SK-N-SH (cell line): ENCODE measurements around the gene ENOX1. TPM values are rescaled to one million over a fixed set of nuclear protein-coding genes. Genes with fewer than 3 reads are reported as not detected.

Experiments
- CTCF ChIA-PET: fragments of 300-600, 350-600 bp; formaldehyde crosslinking; extraction: SDS; loops from one replicate; lab custom pipeline; 2021; lab: Yijun Ruan, JAX
- POLR2A ChIA-PET: fragments of 350-600 bp; sonication (Branson Sonifier 250); formaldehyde crosslinking; extraction: SDS; loops from one replicate; lab custom pipeline; 2020; ENCODE audit warnings: antibody characterized with exemption, inconsistent platforms; lab: Yijun Ruan, JAX
- DNase-seq: peaks from one replicate; pipeline ENCODE4 v3.0.0; 2012
- H2AFZ ChIP-seq: fragments of 200-600 bp; sonication (generic); 2 replicates; pipeline ENCODE4 v1.8.1; 2016; ENCODE audit warnings: antibody characterized with exemption, mild to moderate bottlenecking, low read depth
- H3F3A ChIP-seq: fragments of 200-600 bp; sonication (generic); replicated peaks from 2 replicates; pipeline ENCODE3; 2016; ENCODE audit warnings: antibody characterized with exemption, mild to moderate bottlenecking; ENCODE audit not compliant: insufficient read depth
- H3K27ac ChIP-seq, 2 experiments: fragments of 200-500 bp in 1 of 2; fragments of 200-600 bp in 1 of 2; sonication (Bioruptor generic) in 1 of 2; sonication (generic), shearing (Covaris generic) in 1 of 2; 2 replicates each; pipeline versions ENCODE4 v1.5.1 to v1.6.1; 2014 to 2016; ENCODE audit warnings: low read depth in 2 of 2, inconsistent platforms in 1 of 2, low read length in 1 of 2, mild to moderate bottlenecking in 1 of 2, mixed read lengths in 1 of 2
- H3K27me3 ChIP-seq: fragments of 200-600 bp; sonication (generic), shearing (Covaris generic); 2 replicates; pipeline ENCODE4 v1.6.1; 2016; ENCODE audit warnings: mixed run types; ENCODE audit not compliant: insufficient read depth
- H3K36me3 ChIP-seq, 2 experiments: fragments of 200-500 bp in 1 of 2; fragments of 200-600 bp in 1 of 2; sonication (Bioruptor generic) in 1 of 2; sonication (generic) in 1 of 2; replicated peaks in 1 of 2; 2 replicates each; pipeline versions ENCODE3 to v1.5.1; 2014 to 2016; ENCODE audit warnings: low read length in 1 of 2, mild to moderate bottlenecking in 1 of 2; ENCODE audit not compliant: insufficient read depth in 2 of 2, control insufficient read depth in 1 of 2
- H3K4me1 ChIP-seq, 2 experiments: fragments of 200-500 bp in 1 of 2; fragments of 200-600 bp in 1 of 2; sonication (Bioruptor generic) in 1 of 2; sonication (generic), shearing (Covaris generic) in 1 of 2; 2 replicates each; pipeline versions ENCODE4 v1.5.1 to v1.6.1; 2014 to 2016; ENCODE audit warnings: low read depth in 1 of 2, low read length in 1 of 2, mixed run types in 1 of 2; ENCODE audit not compliant: insufficient read depth in 2 of 2, control insufficient read depth in 1 of 2
- H3K4me2 ChIP-seq: fragments of 200-600 bp; sonication (generic), shearing (Covaris generic); 2 replicates; pipeline ENCODE4 v1.6.1; 2017; ENCODE audit warnings: mixed run types
- H3K4me3 ChIP-seq, 2 experiments: fragments of 200-500 bp in 1 of 2; fragments of 200-600 bp in 1 of 2; sonication (Bioruptor generic) in 1 of 2; sonication (generic), shearing (Covaris generic) in 1 of 2; 2 replicates each; pipeline versions ENCODE4 v1.5.1 to v1.8.1; 2014 to 2016; ENCODE audit warnings: low read depth in 2 of 2, inconsistent platforms in 1 of 2, low read length in 1 of 2, mild to moderate bottlenecking in 1 of 2, mixed read lengths in 1 of 2, moderate library complexity in 1 of 2
- H3K79me2 ChIP-seq: fragments of 200-600 bp; sonication (generic); 2 replicates; pipeline ENCODE4 v1.8.1; 2017; ENCODE audit warnings: mild to moderate bottlenecking; ENCODE audit not compliant: insufficient read depth
- H3K9ac ChIP-seq: fragments of 200-600 bp; sonication (generic); 2 replicates; pipeline ENCODE4 v1.6.1; 2017; ENCODE audit warnings: mixed run types
- H3K9me2 ChIP-seq: fragments of 200-600 bp; sonication (generic); 2 replicates; pipeline ENCODE4 v1.6.1; 2017; ENCODE audit warnings: mixed run types
- H3K9me3 ChIP-seq: fragments of 200-600 bp; sonication (generic); 2 replicates; pipeline ENCODE4 v1.6.1; 2017; ENCODE audit warnings: mixed run types, mild to moderate bottlenecking, moderate library complexity
- H4K20me1 ChIP-seq: fragments of 200-600 bp; sonication (generic); 2 replicates; pipeline ENCODE4 v1.6.1; 2017; ENCODE audit warnings: mild to moderate bottlenecking, mixed run types; ENCODE audit not compliant: insufficient read depth
- ELF1 ChIP-seq: IDR thresholded peaks from 2 replicates; pipeline ENCODE4 v1.4.0; 2012
- EP300 ChIP-seq, 2 experiments: IDR thresholded peaks; 2 replicates each; pipeline versions ENCODE4 v1.4.0 to v1.6.1; 2012; ENCODE audit warnings: borderline replicate concordance in 1 of 2, low read depth in 1 of 2, low read length in 1 of 2
- FOSL2 ChIP-seq: IDR thresholded peaks from 2 replicates; pipeline ENCODE4 v1.4.0; 2012; ENCODE audit warnings: low read depth, mild to moderate bottlenecking, moderate library complexity, borderline replicate concordance
- FOXM1 ChIP-seq: IDR thresholded peaks from 2 replicates; pipeline ENCODE4 v1.4.0; 2012; ENCODE audit warnings: low read depth, mild to moderate bottlenecking
- GABPA ChIP-seq: IDR thresholded peaks from 2 replicates; pipeline ENCODE4 v1.4.0; 2012; ENCODE audit warnings: low read depth, mild to moderate bottlenecking
- GATA2 ChIP-seq: sonication (generic); formaldehyde crosslinking; IDR thresholded peaks from 2 replicates; pipeline ENCODE4 v1.5.0; 2020; ENCODE audit warnings: mild to moderate bottlenecking, missing genetic modification reagents
- JUND ChIP-seq: IDR thresholded peaks from 2 replicates; pipeline ENCODE4 v1.4.0; 2012
- MEF2A ChIP-seq: IDR thresholded peaks from 2 replicates; pipeline ENCODE4 v1.4.0; 2012; ENCODE audit warnings: low read depth, borderline replicate concordance
- NFIC ChIP-seq: IDR thresholded peaks from 2 replicates; pipeline ENCODE4 v1.4.0; 2012; ENCODE audit warnings: borderline replicate concordance
- POLR2AphosphoS5 ChIP-seq: IDR thresholded peaks from 2 replicates; pipeline ENCODE4 v1.6.1; 2012; ENCODE audit warnings: low read depth, low read length
- RAD21 ChIP-seq: IDR thresholded peaks from 2 replicates; pipeline ENCODE4 v1.6.1; 2012; ENCODE audit warnings: mild to moderate bottlenecking, low read length
- RFX5 ChIP-seq: IDR thresholded peaks from 2 replicates; pipeline ENCODE4 v1.6.1; 2012; ENCODE audit warnings: mild to moderate bottlenecking, improper control_type of control experiment, low read length
- RXRA ChIP-seq: IDR thresholded peaks from 2 replicates; pipeline ENCODE4 v1.4.0; 2012; ENCODE audit warnings: low read depth, mild to moderate bottlenecking, borderline replicate concordance
- SIN3A ChIP-seq: IDR thresholded peaks from 2 replicates; pipeline ENCODE4 v1.6.1; 2012; ENCODE audit warnings: low read depth, mild to moderate bottlenecking, low read length, moderate library complexity, borderline replicate concordance
- TCF12 ChIP-seq: IDR thresholded peaks from 2 replicates; pipeline ENCODE4 v1.4.0; 2012
- TEAD4 ChIP-seq: IDR thresholded peaks from 2 replicates; pipeline ENCODE4 v1.4.0; 2012; ENCODE audit warnings: mild to moderate bottlenecking, borderline replicate concordance; ENCODE audit not compliant: insufficient read depth
- WGBS: methylation state at CpG from one replicate; pipeline ENCODE4 v1.1.6; 2017; ENCODE audit warnings: low lambda C conversion rate; 5-methylcytosine and 5-hydroxymethylcytosine counted together
- polyA plus RNA-seq, 3 experiments: library from polyadenylated mRNA; depleted of rRNA; stranded (reverse); fragments of >200 nt; gene quantifications; 2 replicates each; pipeline ENCODE4 v1.2.3, GENCODE V29; 2012
- TF ChIP-seq, protein P1 (sequence below): IDR thresholded peaks from 2 replicates; pipeline ENCODE4; 2012
- TF ChIP-seq, protein P2 (sequence below): fragments of 150-350 bp; IDR thresholded peaks from 2 replicates; pipeline ENCODE4 v1.6.1; 2016; ENCODE audit warnings: mild to moderate bottlenecking, low read depth, low read length
- TF ChIP-seq, protein P3 (sequence below): IDR thresholded peaks from 2 replicates; pipeline ENCODE4 v1.4.0; 2012; ENCODE audit warnings: low read depth

ENOX1 gene
- polyA plus RNA-seq, 1 of the 3 experiments (the other 2 are of a cell fraction): 5.8 TPM

DNA sequence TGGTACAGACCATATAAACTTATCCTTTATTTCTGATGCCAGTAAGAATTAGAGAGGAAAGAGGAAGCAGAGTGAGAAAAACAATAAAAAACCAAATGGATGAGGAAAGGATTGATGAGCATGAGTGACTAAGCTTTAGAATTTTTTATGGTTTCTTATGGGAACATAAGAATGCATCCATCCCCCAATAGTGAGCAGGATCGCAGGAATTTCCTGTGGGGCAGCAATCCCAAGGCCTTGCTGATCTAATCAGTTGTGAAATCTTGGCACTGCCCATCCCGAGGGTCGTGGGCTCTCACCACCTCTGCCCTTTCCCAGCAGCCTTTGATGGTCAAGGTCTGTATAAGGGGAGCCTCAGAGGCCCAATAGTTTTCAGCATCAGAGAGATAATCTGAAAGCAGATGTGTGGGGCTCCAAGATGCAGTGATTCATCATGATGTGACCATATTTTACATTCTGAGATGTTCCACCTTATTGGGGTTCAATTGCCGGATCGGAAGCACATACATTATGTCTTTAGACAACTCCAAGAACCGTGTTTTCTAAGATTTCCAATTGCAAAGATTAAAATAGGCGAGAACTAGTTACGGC is 541.3 kb downstream of the ENOX1 start:
- TF ChIP-seq, protein P1, sequence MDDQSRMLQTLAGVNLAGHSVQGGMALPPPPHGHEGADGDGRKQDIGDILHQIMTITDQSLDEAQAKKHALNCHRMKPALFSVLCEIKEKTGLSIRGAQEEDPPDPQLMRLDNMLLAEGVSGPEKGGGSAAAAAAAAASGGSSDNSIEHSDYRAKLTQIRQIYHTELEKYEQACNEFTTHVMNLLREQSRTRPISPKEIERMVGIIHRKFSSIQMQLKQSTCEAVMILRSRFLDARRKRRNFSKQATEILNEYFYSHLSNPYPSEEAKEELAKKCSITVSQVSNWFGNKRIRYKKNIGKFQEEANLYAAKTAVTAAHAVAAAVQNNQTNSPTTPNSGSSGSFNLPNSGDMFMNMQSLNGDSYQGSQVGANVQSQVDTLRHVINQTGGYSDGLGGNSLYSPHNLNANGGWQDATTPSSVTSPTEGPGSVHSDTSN: peak; percentile 78
- peak; percentile 85 for TF ChIP-seq JUND
- TF ChIP-seq RFX5: no peak
- TF ChIP-seq, protein P2, sequence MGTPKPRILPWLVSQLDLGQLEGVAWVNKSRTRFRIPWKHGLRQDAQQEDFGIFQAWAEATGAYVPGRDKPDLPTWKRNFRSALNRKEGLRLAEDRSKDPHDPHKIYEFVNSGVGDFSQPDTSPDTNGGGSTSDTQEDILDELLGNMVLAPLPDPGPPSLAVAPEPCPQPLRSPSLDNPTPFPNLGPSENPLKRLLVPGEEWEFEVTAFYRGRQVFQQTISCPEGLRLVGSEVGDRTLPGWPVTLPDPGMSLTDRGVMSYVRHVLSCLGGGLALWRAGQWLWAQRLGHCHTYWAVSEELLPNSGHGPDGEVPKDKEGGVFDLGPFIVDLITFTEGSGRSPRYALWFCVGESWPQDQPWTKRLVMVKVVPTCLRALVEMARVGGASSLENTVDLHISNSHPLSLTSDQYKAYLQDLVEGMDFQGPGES: no peak
- no peak for TF ChIP-seq GATA2
- no peak; the same call in 1 of the 2 replicates for TF ChIP-seq POLR2AphosphoS5
- TF ChIP-seq ELF1: no peak
- no peak for TF ChIP-seq GABPA
- no peak for TF ChIP-seq RAD21
- no peak for TF ChIP-seq MEF2A
- TF ChIP-seq, protein P3, sequence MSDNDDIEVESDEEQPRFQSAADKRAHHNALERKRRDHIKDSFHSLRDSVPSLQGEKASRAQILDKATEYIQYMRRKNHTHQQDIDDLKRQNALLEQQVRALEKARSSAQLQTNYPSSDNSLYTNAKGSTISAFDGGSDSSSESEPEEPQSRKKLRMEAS: peak; percentile 17; the same call in 1 of the 2 replicates
- TF ChIP-seq NFIC: peak; percentile 93
- TF ChIP-seq FOSL2: peak; percentile 77
- peak; percentile 60; the same call in 1 of the 2 replicates for TF ChIP-seq RXRA
- peak; percentile 81 for TF ChIP-seq TCF12
- peak; percentile 85 for TF ChIP-seq TEAD4
- TF ChIP-seq SIN3A: no peak
- peak; percentile 13 to 85; a peak in 2 of 4 replicates for TF ChIP-seq EP300 (IDR thresholded peaks at IDR 0.05; ENCODE audit: borderline replicate concordance in 1 of 2, low read depth in 1 of 2, low read length in 1 of 2)
- no peak; the same call in 1 of the 2 replicates for TF ChIP-seq FOXM1
- DNase-seq: no peak
- Histone ChIP-seq H3K27ac (peak overlapping the region in 1 of 2 experiments; percentile 86; a peak in 2 of 4 replicates), H3K9me3 (no peaks in the 10 kb centered on the region), H3K36me3 (no peaks in the 10 kb centered on the region), H4K20me1 (no peaks in the 10 kb centered on the region), H3K4me2 (peak overlapping the region; percentile 57; the same call in 1 of the 2 replicates), H3F3A (peaks cover 9% of the 10 kb centered on the region), H3K4me3 (no peak overlapping the region), H3K27me3 (no peaks in the 10 kb centered on the region), H3K79me2 (no peaks in the 10 kb centered on the region), H3K4me1 (peaks cover 0 to 11% of the 10 kb centered on the region in 2 experiments; a peak in 2 of 4 replicates), H2AFZ (peak overlapping the region; percentile 68; the same call in 1 of the 2 replicates), H3K9ac (peak overlapping the region; percentile 13; the same call in 1 of the 2 replicates), H3K9me2 (no peaks in the 10 kb centered on the region)
- 66% methylated on average over 8 of the region's 8 CpGs for WGBS
- ChIA-PET CTCF (interaction anchor here (1.3 kb wide), 1 partner anchor 60 kb away, joined by 4 read pairs; no protein-coding TSS in a partner anchor), POLR2A (no interaction called here)
